Activated CD8-positive, alpha-beta memory T cell treated with anti-CD3 and anti-CD28 coated beads for 1 hour (primary cell): Measurements from ENCODE around the gene LMNTD2.

Source experiments
- DNase-seq, 2 donors: peaks; one replicate each; pipeline ENCODE4 v3.0.0-alpha.2; 2020; ENCODE audit warnings: low read depth in 1 of 2; ENCODE audit errors: extremely low read depth in 1 of 2

LMNTD2 gene

GRCh38 chr11:568306-569157, 8.0 kb upstream of the LMNTD2 start:
- peak; percentile 60 to 84 for DNase-seq

- no peak for DNase-seq
Measured at GRCh38 chr11:567629-568292, 7.2 kb upstream of the LMNTD2 start.

GRCh38 chr11:567011-567628, 6.6 kb upstream of the LMNTD2 start:
- DNase-seq: no peak

GRCh38 chr11:565921-566509, 5.5 kb upstream of the LMNTD2 start:
- no peak for DNase-seq

GRCh38 chr11:563812-564578, 3.5 kb upstream of the LMNTD2 start:
- no peak for DNase-seq

- no peak for DNase-seq
Measured at GRCh38 chr11:563066-563811, 2.7 kb upstream of the LMNTD2 start.

- no peak for DNase-seq
Measured at GRCh38 chr11:562046-562645, 1.6 kb upstream of the LMNTD2 start.

- DNase-seq: no peak
Measured at GRCh38 chr11:561148-562003, 838 bp upstream of the LMNTD2 start.

GRCh38 chr11:559712-560304, 730 bp downstream of the LMNTD2 start:
- no peak for DNase-seq

GRCh38 chr11:559020-559620, 1.4 kb downstream of the LMNTD2 start:
- no peak for DNase-seq

GRCh38 chr11:558503-558902, 2.0 kb downstream of the LMNTD2 start:
- no peak for DNase-seq

GRCh38 chr11:557328-558132, 3.0 kb downstream of the LMNTD2 start:
- DNase-seq: no peak

GRCh38 chr11:556662-557256, 3.8 kb downstream of the LMNTD2 start:
- DNase-seq: no peak

GRCh38 chr11:555780-556661, 4.5 kb downstream of the LMNTD2 start:
- no peak for DNase-seq

GRCh38 chr11:555227-555779, 5.2 kb downstream of the LMNTD2 start:
- no peak for DNase-seq
